Suprapubic skin (tissue), 3 donors: ENCODE data around the gene FAM98C.

Experiments
- CTCF ChIP-seq, 2 donors: fragments of 200-600 bp in 1 of 2; fragments of 450-650 bp in 1 of 2; sonication (generic) in 1 of 2; IDR thresholded peaks; one replicate each; pipeline ENCODE4 v1.5.1; 2016 to 2019; ENCODE audit warnings: antibody characterized with exemption in 2 of 2, mild to moderate bottlenecking in 1 of 2, moderate library complexity in 1 of 2
- EP300 ChIP-seq: sonication (generic); formaldehyde crosslinking; IDR thresholded peaks from one replicate; pipeline ENCODE4 v1.6.1; 2017; ENCODE audit warnings: antibody characterized with exemption
- POLR2A ChIP-seq, 2 donors: fragments of 450-650 bp; IDR thresholded peaks; one replicate each; pipeline ENCODE4 v1.6.1; 2017; ENCODE audit warnings: antibody characterized with exemption in 2 of 2, mild to moderate bottlenecking in 2 of 2, moderate library complexity in 2 of 2

- TF ChIP-seq POLR2A (IDR thresholded peaks at IDR 0.05) (peak; percentile 78 to 87), CTCF (IDR thresholded peaks at IDR 0.05) (no peak), EP300 (no peak)
Measured at GRCh38 chr19:38374332-38375097, 28.4 kb upstream of the FAM98C start, which contains the start of gene PSMD8.
